ENCODE measurements around the gene PSMD5.
"Not testable (repeated sequence)": the region's sequence is repeated elsewhere in the genome, so short reads cannot be mapped to it uniquely, and the experiment has no call there.

Gene PSMD5

DNA sequence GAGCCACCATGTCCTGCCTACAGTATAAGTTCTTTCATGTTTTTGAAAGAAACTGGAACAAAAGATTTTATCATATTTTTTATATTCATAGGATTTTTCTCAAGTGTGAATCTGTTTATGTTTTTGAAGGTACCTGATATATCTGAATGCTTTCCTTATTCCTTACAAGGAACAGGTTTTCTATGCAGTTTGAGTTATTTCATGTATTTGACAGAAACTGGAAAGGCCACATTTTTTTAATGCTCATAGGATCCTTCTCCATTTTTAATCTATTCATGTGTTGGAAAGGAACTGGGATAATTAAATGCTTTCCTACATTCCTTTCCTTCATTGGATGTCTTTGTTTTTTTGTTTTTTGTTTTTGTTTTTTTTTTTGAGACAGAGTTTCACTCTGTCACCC lies 33.8 kb downstream of the PSMD5 start:
- H3K27ac ChIP-seq (ENCODE audit: low read depth, low read length): no peak overlapping the region
- no peak overlapping the region for H3K4me3 ChIP-seq (ENCODE audit: low read depth, low read length)
- peaks cover 10% of the 10 kb centered on the region for H3K4me1 ChIP-seq (ENCODE audit: control insufficient read depth, insufficient read depth, low read length, unreplicated experiment)
- H3K27me3 ChIP-seq (ENCODE audit: insufficient read depth, low read length): no peaks in the 10 kb centered on the region
- peaks cover 20% of the 10 kb centered on the region for H3K36me3 ChIP-seq (ENCODE audit: insufficient read depth, low read length)
- no peaks in the 10 kb centered on the region for H3K79me2 ChIP-seq (ENCODE audit: control insufficient read depth, insufficient read depth, low read length, unreplicated experiment)
- H2AFZ ChIP-seq (ENCODE audit: low read length, unreplicated experiment): no peak overlapping the region

GRCh38 chr9:120807607-120808379 lies 34.9 kb downstream of the PSMD5 start:
- no peaks in the 10 kb centered on the region for H3K27me3 ChIP-seq (ENCODE audit: insufficient read depth, low read length)
- H2AFZ ChIP-seq (ENCODE audit: low read length, unreplicated experiment): no peak overlapping the region

GRCh38 chr9:120804784-120805363 lies 37.8 kb downstream of the PSMD5 start:
- not testable (repeated sequence) for H3K79me2 ChIP-seq (ENCODE audit: control insufficient read depth, insufficient read depth, low read length, unreplicated experiment); H3K27me3 ChIP-seq (ENCODE audit: insufficient read depth, low read length); H3K4me1 ChIP-seq (ENCODE audit: control insufficient read depth, insufficient read depth, low read length, unreplicated experiment); H2AFZ ChIP-seq (ENCODE audit: low read length, unreplicated experiment); H3K4me3 ChIP-seq (ENCODE audit: low read depth, low read length); H3K27ac ChIP-seq (ENCODE audit: low read depth, low read length)
- H3K36me3 ChIP-seq (ENCODE audit: insufficient read depth, low read length): peaks cover 20% of the 10 kb centered on the region

More at GRCh38 chr9:120807607-120808379, 34.9 kb downstream of the PSMD5 start:
- no peak overlapping the region for H3K4me3 ChIP-seq (ENCODE audit: low read depth, low read length)
- no peaks in the 10 kb centered on the region for H3K4me1 ChIP-seq (ENCODE audit: control insufficient read depth, insufficient read depth, low read length, unreplicated experiment)
- peaks cover 20% of the 10 kb centered on the region for H3K36me3 ChIP-seq (ENCODE audit: insufficient read depth, low read length)
- no peaks in the 10 kb centered on the region for H3K79me2 ChIP-seq (ENCODE audit: control insufficient read depth, insufficient read depth, low read length, unreplicated experiment)
- no peak overlapping the region for H3K27ac ChIP-seq (ENCODE audit: low read depth, low read length)

GRCh38 chr9:120801441-120801840 lies 41.3 kb downstream of the PSMD5 start:
- Histone ChIP-seq H3K27me3 (ENCODE audit: insufficient read depth, low read length) (no peaks in the 10 kb centered on the region), H3K36me3 (ENCODE audit: insufficient read depth, low read length) (peaks cover 11% of the 10 kb centered on the region; the same call in 1 of the 2 replicates), H2AFZ (ENCODE audit: low read length, unreplicated experiment) (no peak overlapping the region), H3K4me1 (ENCODE audit: control insufficient read depth, insufficient read depth, low read length, unreplicated experiment) (no peaks in the 10 kb centered on the region), H3K4me3 (ENCODE audit: low read depth, low read length) (no peak overlapping the region), H3K79me2 (ENCODE audit: control insufficient read depth, insufficient read depth, low read length, unreplicated experiment) (no peaks in the 10 kb centered on the region), H3K27ac (ENCODE audit: low read depth, low read length) (no peak overlapping the region)

GRCh38 chr9:120792898-120793765 lies 49.6 kb downstream of the PSMD5 start, which contains the start of gene FBXW2:
Gene FBXW2 (minus strand): TSS chr9:120793416. CDS start chr9:120788258, 5,158 bp downstream.
- Histone ChIP-seq H3K4me1 (ENCODE audit: control insufficient read depth, insufficient read depth, low read length, unreplicated experiment) (peaks cover 15% of the 10 kb centered on the region), H2AFZ (ENCODE audit: low read length, unreplicated experiment) (peak within 1 kb of the TSS; percentile 99), H3K36me3 (ENCODE audit: insufficient read depth, low read length) (0 out of 2 replicates have a peak, but pooled peaks cover 4% of the 10 kb centered on the region), H3K27me3 (ENCODE audit: insufficient read depth, low read length) (no peaks in the 10 kb centered on the region), H3K79me2 (ENCODE audit: control insufficient read depth, insufficient read depth, low read length, unreplicated experiment) (peaks cover 59% of the 10 kb centered on the region), H3K4me3 (ENCODE audit: low read depth, low read length) (peak within 1 kb of the TSS; percentile 99), H3K27ac (ENCODE audit: low read depth, low read length) (peak within 1 kb of the TSS; percentile 68)

- Histone ChIP-seq H2AFZ (ENCODE audit: low read length, unreplicated experiment) (no peak overlapping the region), H3K4me3 (ENCODE audit: low read depth, low read length) (peak overlapping the region; percentile 99), H3K36me3 (ENCODE audit: insufficient read depth, low read length) (0 out of 2 replicates have a peak, but pooled peaks cover 8% of the 10 kb centered on the region), H3K4me1 (ENCODE audit: control insufficient read depth, insufficient read depth, low read length, unreplicated experiment) (peaks cover 15% of the 10 kb centered on the region), H3K27me3 (ENCODE audit: insufficient read depth, low read length) (no peaks in the 10 kb centered on the region), H3K27ac (ENCODE audit: low read depth, low read length) (no peak overlapping the region), H3K79me2 (ENCODE audit: control insufficient read depth, insufficient read depth, low read length, unreplicated experiment) (peaks cover 69% of the 10 kb centered on the region)
Observed at GRCh38 chr9:120791161-120791560, 51.6 kb downstream of the PSMD5 start.

GRCh38 chr9:120787933-120788332 lies 54.8 kb downstream of the PSMD5 start:
- no peak overlapping the region for H3K4me3 ChIP-seq (ENCODE audit: low read depth, low read length)
- peaks cover 61% of the 10 kb centered on the region for H3K79me2 ChIP-seq (ENCODE audit: control insufficient read depth, insufficient read depth, low read length, unreplicated experiment)
- H3K27ac ChIP-seq (ENCODE audit: low read depth, low read length): no peak overlapping the region
- H3K27me3 ChIP-seq (ENCODE audit: insufficient read depth, low read length): no peaks in the 10 kb centered on the region
- peaks cover 17% of the 10 kb centered on the region for H3K4me1 ChIP-seq (ENCODE audit: control insufficient read depth, insufficient read depth, low read length, unreplicated experiment)
- 0 out of 2 replicates have a peak, but pooled peaks cover 8% of the 10 kb centered on the region for H3K36me3 ChIP-seq (ENCODE audit: insufficient read depth, low read length)
- no peak overlapping the region for H2AFZ ChIP-seq (ENCODE audit: low read length, unreplicated experiment)

GRCh38 chr9:120783602-120784047 lies 59.1 kb downstream of the PSMD5 start:
- no peaks in the 10 kb centered on the region for H3K27me3 ChIP-seq (ENCODE audit: insufficient read depth, low read length)
- H2AFZ ChIP-seq (ENCODE audit: low read length, unreplicated experiment): no peak overlapping the region
- H3K27ac ChIP-seq (ENCODE audit: low read depth, low read length): peak overlapping the region; percentile 37; the same call in 1 of the 2 replicates
- H3K4me1 ChIP-seq (ENCODE audit: control insufficient read depth, insufficient read depth, low read length, unreplicated experiment): peaks cover 2% of the 10 kb centered on the region
- H3K79me2 ChIP-seq (ENCODE audit: control insufficient read depth, insufficient read depth, low read length, unreplicated experiment): peaks cover 28% of the 10 kb centered on the region
- 0 out of 2 replicates have a peak, but pooled peaks cover 8% of the 10 kb centered on the region for H3K36me3 ChIP-seq (ENCODE audit: insufficient read depth, low read length)
- H3K4me3 ChIP-seq (ENCODE audit: low read depth, low read length): no peak overlapping the region

DNA sequence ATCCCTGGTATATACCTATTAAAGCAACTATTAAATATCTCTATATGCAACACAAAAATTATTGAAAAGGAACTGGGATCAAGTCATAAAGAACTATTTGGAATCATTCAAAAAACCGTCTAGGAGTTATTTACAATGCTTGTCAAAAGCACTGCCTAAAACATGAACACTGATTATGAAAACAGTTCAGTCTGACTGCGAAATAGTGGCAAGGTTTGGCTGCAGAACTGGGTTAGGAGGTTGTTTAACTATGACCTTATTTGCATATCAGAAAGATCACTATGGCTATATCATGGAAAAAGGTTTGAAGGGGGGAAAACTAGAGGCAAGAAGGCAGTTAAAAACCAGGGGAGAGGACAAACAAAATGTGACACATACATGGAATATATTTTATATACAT lies 61.5 kb downstream of the PSMD5 start:
- peaks cover 11% of the 10 kb centered on the region for H3K36me3 ChIP-seq (ENCODE audit: insufficient read depth, low read length)
- H3K4me1 ChIP-seq (ENCODE audit: control insufficient read depth, insufficient read depth, low read length, unreplicated experiment): peaks cover 2% of the 10 kb centered on the region
- H3K4me3 ChIP-seq (ENCODE audit: low read depth, low read length): no peak overlapping the region
- H3K27me3 ChIP-seq (ENCODE audit: insufficient read depth, low read length): no peaks in the 10 kb centered on the region
- H3K27ac ChIP-seq (ENCODE audit: low read depth, low read length): no peak overlapping the region
- H2AFZ ChIP-seq (ENCODE audit: low read length, unreplicated experiment): no peak overlapping the region
- H3K79me2 ChIP-seq (ENCODE audit: control insufficient read depth, insufficient read depth, low read length, unreplicated experiment): peaks cover 14% of the 10 kb centered on the region

DNA sequence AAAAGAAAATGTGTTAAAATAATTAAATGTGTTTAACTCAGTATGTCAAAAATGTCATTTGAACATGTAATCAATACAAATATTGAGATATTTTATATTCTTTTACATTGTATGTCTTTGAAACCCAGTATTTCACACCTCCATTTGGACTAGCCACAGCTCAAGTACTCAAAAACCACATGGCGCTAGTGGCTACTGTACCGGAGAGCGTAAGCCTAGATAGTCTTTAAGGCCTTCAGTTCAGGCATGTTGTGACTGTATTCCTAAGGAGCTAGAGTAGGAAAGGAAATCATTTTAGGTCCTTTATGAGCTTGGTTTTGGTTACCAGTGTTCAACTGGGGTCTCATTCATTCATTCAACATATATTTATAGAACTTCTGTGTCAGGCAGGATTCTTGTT lies 62.4 kb downstream of the PSMD5 start:
- peaks cover 2% of the 10 kb centered on the region for H3K4me1 ChIP-seq (ENCODE audit: control insufficient read depth, insufficient read depth, low read length, unreplicated experiment)
- peaks cover 12% of the 10 kb centered on the region for H3K79me2 ChIP-seq (ENCODE audit: control insufficient read depth, insufficient read depth, low read length, unreplicated experiment)
- no peak overlapping the region for H3K27ac ChIP-seq (ENCODE audit: low read depth, low read length)
- peaks cover 17% of the 10 kb centered on the region for H3K36me3 ChIP-seq (ENCODE audit: insufficient read depth, low read length)
- no peaks in the 10 kb centered on the region for H3K27me3 ChIP-seq (ENCODE audit: insufficient read depth, low read length)
- no peak overlapping the region for H3K4me3 ChIP-seq (ENCODE audit: low read depth, low read length)
- no peak overlapping the region for H2AFZ ChIP-seq (ENCODE audit: low read length, unreplicated experiment)

Data from ACC112 (cell line).